Activated T-cell treated with anti-CD3 and anti-CD28 coated beads for 48 hours (primary cell): ENCODE results near the gene OR4D6.
"Not testable (repeated sequence)": the region's sequence is repeated elsewhere in the genome, so short reads cannot be mapped to it uniquely, and the experiment has no call there.

ENCODE experiments used
- DNase-seq: peaks from one replicate; pipeline ENCODE4 v3.0.0-alpha.2; 2020; ENCODE audit warnings: low read depth

OR4D6 gene

GRCh38 chr11:59456661-59457060 lies at the start of gene OR4D6:
Gene OR4D6 (plus strand): TSS chr11:59456961. CDS start chr11:59456961, 0 bp downstream.
- no peak for DNase-seq

DNA sequence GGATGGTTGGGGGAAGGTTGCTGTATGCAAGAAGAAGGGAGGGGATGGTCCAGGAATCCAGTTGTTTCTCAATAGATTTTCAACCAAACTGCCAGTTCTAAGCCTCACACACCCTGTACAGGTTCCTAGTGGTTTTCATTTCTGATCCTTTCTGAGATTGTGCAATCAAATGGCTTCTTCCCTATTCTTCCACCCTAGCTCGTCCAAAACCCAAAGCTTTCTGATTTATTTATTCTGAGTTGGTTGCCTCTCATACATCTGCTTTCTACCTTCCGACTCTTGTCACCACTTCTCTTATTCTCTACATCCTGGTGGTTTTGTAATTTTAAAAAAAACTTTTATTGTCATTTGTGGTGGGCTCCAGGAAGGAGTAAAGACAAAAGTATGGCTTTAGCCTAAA lies 43.1 kb upstream of the OR4D6 start:
- no peak for DNase-seq

GRCh38 chr11:59415111-59415510 lies 41.6 kb upstream of the OR4D6 start:
- no peak for DNase-seq

DNA sequence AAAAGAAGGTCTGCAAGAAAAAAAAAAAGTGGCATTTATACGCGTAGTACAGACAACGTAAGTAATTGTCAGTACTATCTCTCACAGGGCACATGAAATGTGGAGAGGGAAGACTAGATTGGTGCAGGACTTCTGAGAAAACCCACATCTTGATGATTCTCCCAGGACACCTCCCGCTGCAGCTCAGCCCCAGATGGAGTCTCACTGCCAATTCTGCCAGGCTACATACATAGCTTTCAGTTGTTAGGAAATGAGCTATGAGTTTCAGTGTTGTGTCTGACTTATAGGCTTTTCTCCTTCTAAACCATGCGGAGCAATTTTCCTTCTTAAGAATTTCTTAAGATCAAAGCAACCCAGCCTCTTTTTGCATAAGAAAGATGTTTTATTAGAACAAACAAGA lies 40.1 kb upstream of the OR4D6 start:
- no peak for DNase-seq

GRCh38 chr11:59417023-59417422 lies 39.7 kb upstream of the OR4D6 start:
- no peak for DNase-seq

GRCh38 chr11:59418156-59418555 lies 38.6 kb upstream of the OR4D6 start:
- no peak for DNase-seq

GRCh38 chr11:59423835-59424234 lies 32.9 kb upstream of the OR4D6 start:
- DNase-seq = no peak

GRCh38 chr11:59425131-59425530 lies 31.6 kb upstream of the OR4D6 start:
- no peak for DNase-seq

DNA sequence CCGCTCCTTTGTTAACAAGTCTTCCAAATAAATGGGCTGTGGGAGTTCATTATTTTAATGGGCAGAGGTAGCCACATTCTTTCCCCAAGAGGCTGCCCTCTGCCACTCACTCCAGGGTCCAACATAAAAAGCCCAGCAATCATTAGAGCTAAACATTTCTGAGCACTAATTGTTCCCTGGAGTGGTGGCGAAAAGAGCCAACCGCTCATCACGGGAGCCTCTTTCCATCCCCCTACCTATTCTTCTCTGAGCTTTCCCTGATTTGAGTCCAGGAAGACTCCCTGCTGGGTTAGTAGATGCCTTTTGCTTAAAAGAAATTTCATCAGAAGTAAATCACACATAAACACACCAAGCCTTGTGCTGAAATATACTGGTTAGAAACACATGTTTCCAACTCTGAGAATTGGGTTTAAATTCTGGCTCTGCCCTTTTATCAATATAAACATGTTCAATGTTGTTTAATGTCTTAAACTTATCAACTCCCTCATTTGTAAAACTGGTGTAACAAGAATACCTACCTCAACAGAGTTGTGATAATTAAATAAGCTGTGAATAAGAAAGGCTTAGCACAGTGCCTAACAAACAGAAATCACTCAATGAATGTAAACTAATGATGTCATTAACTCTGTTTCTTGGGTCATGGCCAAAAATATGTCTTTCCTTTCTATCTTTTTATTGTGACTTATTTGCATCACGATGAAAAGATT lies 30.2 kb upstream of the OR4D6 start, which contains the start of gene OR5A2:
Gene OR5A2 (minus strand): TSS at position 53 of the 707 bp plus-strand sequence. CDS start 3,460 bp downstream, outside the sequence.
- no peak for DNase-seq

DNA sequence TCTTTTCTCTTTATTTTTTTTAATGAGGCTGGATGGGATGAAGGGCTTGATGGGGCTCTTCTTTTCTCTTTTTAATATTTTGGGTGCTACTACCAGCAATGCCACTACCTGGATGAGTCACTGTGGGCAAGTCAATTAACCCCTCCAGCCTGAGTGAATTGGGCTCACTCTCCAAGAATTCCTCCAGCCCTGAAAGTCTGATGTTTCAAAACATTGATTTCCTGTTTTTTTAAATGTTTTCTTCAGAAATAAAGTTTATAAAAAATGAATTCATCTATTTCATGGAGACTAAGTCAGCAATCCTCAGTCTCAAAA lies 29.7 kb upstream of the OR4D6 start:
- no peak for DNase-seq

- DNase-seq = no peak
Measured at GRCh38 chr11:59429924-59430516, 26.7 kb upstream of the OR4D6 start.

DNA sequence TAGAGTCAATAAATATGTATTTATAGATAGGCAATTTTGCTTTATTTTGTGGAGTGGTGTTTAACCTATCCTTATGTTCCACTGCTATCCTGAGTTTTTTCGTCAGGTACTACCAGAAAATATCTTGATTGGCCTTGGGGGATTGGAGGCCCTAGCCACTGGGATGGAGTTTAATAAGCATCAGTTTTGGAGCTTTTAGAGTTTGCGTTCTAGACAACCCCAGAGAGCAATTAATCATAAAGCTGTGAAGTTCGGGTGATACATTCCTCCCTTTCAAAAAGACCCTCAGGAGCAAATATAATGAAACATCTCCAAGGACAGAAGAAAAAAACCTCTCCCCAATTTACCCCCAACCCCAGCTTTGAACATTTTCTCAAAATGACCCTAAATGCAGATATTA lies 20.6 kb upstream of the OR4D6 start, which contains the start of gene OR5A1:
Gene OR5A1 (plus strand): TSS at position 301 of the 400 bp plus-strand sequence. CDS start 6,700 bp downstream, outside the sequence.
- DNase-seq = no peak

- no peak for DNase-seq
Measured at GRCh38 chr11:59437770-59438169, 19.0 kb upstream of the OR4D6 start.

DNA sequence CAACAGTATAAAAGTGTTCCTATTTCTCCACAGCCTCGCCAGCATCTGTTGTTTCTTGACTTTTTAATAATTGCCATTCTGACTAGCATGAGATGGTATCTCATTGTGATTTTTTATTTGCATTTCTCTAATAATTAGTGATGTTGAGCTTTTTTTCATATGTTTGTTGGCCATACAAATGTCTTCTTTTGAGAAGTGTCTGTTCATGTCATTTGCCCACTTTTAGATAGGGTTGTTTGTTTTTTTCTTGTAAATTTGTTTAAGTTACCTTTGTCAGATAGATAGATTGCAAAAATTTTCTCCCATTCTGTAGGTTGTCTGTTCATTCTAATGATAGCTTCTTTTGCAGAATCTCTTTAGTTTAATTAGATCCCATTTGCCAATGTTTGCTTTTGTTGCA lies 11.1 kb upstream of the OR4D6 start:
- DNase-seq = not testable (repeated sequence)

- DNase-seq = no peak
Measured at GRCh38 chr11:59448484-59448883, 8.3 kb upstream of the OR4D6 start.

DNA sequence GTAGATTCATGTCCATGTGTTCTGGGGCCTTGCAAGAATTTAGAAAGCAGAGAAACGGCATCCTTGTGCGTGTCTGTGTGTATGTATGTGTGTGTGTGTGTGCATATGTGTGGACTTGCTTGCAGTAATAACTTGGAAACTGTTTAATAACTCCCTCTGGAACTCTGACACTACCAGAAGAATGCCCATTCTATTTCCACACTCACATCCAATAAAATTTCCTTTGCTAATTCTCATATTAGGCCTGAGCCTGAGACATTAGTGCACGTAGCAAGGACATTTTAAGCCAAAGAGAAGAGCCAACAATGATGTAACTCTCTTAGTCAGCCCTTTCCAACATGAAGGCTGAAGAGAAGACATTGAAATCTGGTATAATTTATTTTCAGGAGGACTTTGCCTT lies 3.2 kb downstream of the OR4D6 start:
- DNase-seq = no peak

DNA sequence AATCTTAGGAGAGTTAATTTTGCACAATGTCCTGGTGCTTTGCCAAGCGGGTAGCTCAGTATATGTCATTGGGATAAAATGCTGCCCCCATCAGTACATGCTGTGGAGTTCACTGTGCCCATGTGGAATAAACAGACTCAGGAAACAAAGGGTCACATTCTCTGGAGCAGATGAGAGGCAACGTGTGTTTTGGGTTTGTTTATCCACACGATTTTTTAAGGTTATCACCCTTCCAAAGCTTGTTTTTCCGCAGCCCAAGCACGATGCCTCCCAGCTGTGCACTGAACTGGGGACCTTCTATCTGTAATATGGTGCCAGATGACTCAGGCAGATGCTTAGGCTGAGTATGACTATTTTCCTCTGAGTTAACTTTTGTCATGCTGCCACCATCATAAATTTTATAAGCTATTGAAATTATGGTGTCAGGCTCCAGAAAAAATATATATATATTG lies 6.5 kb downstream of the OR4D6 start:
- DNase-seq = no peak

DNA sequence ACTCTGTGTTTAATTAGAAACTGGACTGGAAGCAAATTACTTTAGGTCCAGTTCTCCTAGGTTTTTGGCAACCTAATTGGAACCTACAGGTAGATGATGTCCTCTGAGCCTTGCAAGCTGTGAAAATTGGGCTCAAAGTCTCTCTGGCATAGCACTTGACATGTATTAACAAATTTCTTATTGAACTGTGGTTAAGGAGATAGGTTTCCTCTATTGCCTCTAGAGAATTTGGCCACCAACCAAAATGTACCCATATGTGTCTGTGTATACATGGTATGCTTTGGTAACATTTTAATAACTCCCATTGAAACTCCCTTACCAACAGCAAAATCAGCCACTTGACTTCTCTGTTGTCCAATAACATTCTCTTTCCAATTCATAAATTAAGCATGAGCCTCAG lies 16.3 kb downstream of the OR4D6 start, which contains the start of gene OR4D10:
Gene OR4D10 (plus strand): TSS at position 301 of the 400 bp plus-strand sequence. CDS start 4,115 bp downstream, outside the sequence.
- no peak for DNase-seq

DNA sequence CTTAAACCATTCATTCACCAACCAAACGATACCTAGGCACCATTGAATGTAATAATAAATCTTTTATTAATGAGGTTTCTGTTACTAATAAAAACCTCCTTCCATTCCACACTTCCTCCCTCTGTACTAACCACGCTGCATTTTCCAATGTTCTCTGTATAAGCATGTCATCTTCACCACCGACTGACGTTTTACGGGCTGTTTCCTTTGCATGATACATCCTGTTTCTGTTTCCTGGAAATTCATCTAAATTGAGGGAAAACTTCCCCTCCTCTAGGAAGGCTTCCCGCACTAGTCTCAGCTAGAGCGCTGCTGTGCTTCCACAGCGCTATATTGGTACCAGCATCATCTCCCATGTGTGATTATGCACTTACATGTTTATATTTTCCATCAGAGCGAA lies 18.4 kb downstream of the OR4D6 start:
- DNase-seq = no peak

DNA sequence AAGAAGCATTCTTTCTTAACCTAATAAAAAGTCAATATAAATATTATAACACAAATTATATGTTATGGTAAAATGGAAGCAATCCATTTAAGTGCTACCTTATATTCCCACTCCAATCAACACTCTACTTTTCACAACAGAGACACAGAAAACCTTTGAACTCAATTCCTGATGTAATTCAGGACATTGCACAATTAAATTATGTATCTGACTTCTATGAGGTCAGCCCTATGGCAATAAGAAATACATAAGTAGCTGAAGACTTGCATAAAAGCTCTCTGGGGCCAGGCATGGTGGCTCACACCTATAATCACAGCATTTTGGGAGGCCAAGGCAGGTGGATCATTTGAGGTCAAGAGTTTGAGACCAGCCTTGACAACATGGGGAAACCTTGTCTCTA lies 23.1 kb downstream of the OR4D6 start:
- DNase-seq = no peak

GRCh38 chr11:59480359-59480758 lies 23.6 kb downstream of the OR4D6 start:
- no peak for DNase-seq

DNA sequence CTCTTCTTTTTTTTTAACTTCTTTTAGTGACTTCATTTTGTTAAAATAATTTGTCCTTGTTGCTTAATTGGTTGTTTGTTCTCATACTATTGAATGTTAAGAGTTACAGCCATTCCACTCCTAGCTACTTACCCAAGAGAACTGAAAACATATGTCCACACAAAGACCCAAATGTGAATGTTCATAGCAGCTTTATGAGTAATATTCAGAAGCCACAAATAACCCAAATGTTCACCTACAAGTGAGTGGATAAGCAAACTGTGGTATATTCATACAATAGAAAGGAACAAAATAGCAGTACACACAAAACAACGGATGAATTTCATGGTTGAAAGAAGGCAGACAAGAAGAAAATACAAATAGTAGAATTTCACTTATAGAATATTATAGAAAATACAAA lies 45.2 kb downstream of the OR4D6 start:
- no peak for DNase-seq

DNA sequence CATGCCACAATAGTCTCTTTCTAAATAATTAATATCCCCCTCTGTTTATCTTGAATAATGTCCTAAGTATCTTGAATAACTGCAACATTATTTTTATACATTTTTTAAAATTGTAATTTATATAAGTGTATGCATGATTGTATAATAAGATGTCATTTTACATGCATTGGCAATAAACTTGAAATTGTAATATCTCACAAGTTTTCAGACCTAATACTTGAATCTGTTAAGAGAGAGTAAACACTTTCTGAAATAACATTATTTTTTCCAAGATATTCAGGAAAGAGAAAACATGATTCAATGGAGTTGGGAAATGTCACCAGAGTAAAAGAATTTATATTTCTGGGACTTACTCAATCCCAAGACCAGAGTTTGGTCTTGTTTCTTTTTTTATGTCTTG lies 46.5 kb downstream of the OR4D6 start, which contains the start of gene OR4D11:
Gene OR4D11 (plus strand): TSS at position 301 of the 400 bp plus-strand sequence. CDS start 0 bp downstream, at position 301.
- no peak for DNase-seq
